HG02938 (cell line): ENCODE data around the gene PPARA.

Source experiments
- ATAC-seq: cut with Tn5 transposase; IDR thresholded peaks from one replicate; pipeline ENCODE4 v1.9.1; 2021; ENCODE audit warnings: mild to moderate bottlenecking, moderate library complexity; ENCODE audit not compliant: unreplicated experiment

The PPARA gene

GRCh38 chr22:46142548-46143490, 7.5 kb upstream of the PPARA start:
- ATAC-seq, result no peak

DNA sequence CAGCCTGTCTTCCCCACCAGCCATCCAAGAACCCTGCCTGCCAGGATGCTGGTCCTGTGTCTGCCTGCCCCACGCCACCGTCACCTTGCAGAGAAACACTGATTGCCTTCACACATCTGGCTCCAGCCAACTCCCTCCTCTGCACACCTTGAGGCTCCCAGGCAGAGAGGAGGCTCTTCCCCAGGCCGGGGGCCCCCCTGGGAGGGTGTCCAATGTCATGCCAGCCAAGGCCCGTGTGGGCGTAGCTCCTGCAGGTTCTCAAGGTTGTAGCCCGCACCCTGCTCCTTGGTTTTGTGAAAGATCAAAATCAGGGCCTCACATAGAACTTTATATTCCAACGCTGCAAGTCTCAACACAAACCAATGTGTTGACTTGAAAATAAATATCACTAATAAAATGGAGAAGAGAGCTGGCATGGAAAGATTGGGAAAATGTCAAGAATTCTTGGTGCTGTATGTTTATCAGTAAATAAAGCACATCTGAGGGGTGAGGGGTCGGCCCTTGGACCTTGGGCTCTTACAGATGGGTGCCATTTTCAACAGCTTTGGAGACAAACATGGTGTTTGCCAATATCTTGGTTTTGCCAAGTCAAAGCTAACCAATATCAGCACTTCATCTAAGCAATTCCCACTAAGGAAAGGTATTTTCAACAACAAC, 6.7 kb upstream of the PPARA start:
- no peak for ATAC-seq

GRCh38 chr22:46145361-46145851, 4.9 kb upstream of the PPARA start:
- ATAC-seq, result no peak

DNA sequence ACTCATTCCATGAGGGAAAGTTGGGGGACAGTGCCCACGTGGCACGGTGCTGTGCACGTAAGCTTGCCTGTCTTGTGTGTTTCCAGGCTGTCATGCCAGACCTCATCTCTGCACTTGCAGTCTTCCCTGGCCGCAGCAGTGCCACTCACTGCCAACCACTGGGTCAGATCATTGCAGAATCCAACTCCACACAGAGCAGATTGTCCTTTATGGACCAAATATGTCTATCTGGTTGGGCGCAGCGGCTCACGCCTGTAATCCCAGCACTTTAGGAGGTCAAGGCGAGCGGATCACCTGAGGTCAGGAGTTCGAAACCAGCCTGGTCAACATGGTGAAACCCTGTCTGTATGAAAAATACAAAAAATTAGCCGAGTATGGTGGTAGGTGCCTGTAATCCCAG, 4.4 kb upstream of the PPARA start:
- ATAC-seq, result no peak

DNA sequence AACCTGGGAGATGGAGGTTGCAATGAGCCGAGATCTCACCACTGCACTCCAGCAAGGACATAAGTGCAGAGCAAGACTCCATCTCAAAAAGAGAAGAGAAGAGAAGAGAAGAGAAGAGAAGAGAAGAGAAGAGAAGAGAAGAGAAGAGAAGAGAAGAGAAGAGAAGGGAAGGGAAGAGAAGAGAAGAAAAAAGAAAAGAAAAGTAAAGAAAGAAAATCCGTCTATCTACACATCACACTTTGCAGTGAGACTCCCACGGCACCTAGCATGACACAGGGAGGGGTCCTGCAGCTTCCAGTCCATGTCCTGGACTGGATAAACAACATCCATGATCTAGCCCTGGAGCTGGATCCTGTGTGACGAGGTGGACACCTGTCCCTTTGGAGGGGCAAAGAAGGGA, 4.0 kb upstream of the PPARA start:
- ATAC-seq, result no peak

- ATAC-seq, result no peak
These were observed 3.3 kb upstream of the PPARA start for GRCh38 chr22:46147061-46147460.

- no peak for ATAC-seq
These were observed 2.7 kb upstream of the PPARA start for GRCh38 chr22:46147471-46148267.

DNA sequence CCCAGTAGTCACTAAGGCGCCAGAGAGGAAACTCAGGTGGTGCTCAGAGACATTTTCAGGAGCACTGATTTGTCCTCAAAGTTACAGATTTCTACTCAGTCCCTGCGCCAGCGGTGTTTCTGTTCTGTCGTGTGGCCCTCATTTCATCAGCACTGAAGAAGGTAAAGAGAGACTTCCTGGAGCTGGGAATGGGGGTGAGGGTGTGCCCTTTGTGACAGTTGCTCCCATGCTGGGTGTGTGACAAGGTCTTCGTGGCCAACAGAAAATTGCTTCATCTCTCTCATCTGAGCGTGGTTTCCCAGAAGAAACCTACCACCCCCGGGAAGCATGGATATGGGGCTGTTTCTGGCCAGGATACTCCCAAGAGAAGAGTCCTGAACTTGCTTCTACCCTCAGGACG, 2.0 kb upstream of the PPARA start:
- no peak for ATAC-seq

DNA sequence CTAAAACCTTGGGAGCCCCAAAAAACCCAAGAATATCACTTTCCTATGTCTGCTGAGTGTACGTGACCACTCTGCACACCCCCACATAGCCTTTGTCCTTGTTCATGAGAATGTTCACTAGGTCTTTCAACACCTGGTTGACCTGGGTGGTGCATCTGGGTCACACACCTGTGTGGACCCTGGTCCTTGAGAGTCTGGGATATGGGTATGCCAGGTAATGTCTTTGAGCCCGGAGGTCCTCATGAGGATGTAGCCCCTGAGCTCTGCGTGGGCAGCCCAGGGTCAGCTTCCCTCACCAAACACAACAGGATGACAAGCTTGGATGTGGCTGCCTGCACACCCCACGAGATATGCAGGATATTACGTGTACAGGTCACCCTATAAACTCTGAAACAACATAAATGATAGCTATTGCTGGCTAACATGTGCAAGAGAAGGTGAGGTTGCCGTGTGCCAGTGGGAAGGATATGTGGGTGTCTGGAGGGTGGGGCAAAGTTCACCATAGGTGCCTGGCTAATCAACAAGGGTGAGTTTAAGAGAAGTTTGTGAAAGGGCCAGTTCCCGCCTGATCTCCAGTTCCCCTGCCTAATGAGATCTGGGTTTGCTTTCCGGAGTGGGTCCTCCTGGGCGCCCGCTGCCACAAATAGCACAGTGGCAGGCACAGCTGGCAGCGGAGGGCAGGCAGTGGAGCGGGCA, 1.4 kb upstream of the PPARA start:
- no peak for ATAC-seq

GRCh38 chr22:46149512-46150033, 753 bp upstream of the PPARA start:
- no peak for ATAC-seq

- peak; percentile 23 for ATAC-seq
These were observed 540 bp downstream of the PPARA start for GRCh38 chr22:46150655-46151477.

GRCh38 chr22:46153930-46154329, 3.6 kb downstream of the PPARA start:
- ATAC-seq, result no peak

DNA sequence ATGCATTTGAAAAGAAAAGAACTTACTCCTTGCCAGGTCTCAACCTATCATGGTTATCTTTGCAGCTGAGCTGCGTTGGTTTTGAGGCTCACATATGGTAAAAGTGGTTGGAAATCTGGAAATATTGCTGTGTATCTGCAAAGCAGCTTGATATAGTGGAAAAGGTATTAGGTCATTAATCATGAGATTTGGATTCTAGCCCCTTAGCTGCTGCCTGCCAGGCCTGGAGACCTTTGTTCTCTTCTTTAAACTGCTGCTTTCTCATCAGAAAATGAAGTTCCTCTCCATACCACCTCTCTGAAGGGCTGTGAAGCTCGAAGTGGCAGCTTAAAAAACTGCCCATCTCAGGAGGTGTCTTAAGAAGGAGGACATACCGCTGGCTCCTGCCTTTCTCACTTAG, 5.7 kb downstream of the PPARA start:
- no peak for ATAC-seq

GRCh38 chr22:46158283-46158682, 8.0 kb downstream of the PPARA start:
- no peak for ATAC-seq

DNA sequence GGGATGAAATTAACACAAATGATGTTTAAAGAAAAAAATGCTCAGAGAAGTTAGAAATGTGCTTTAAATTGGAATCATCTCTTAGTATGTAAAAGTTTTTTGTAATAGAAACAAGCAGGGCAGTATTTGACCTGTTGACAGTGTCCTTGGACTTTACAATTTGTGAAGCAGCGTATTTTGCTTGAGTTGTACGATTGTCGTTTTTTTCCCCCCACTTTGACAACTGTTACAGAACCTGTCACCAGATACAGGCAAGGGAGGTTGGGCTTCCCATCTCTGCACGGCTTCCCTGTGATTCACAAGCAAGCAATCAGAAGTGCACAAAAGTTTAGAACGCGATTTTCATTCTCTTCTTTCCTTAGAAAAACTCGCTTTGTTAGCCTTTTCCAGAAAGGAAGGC, 8.9 kb downstream of the PPARA start:
- ATAC-seq, result no peak

GRCh38 chr22:46159777-46160176, 9.5 kb downstream of the PPARA start:
- no peak for ATAC-seq

DNA sequence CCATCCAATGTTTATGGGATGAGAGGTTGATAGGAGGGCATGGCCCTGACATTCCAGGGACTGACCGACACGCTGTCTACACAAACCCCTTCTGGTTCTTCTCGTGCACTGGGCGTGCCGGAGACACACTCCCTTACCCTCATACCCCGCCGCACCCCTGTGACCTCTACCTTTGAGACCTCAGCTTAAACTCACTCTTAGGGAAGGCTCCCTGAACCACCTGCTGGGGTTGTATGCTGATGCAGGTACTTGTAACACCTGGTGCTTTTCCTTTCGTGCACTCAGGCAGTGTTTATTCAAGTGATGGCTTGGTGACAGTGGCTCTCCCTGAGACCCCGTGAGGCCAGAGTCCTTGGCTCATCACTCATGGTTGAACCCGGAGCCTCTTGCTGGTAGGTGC, 12.0 kb downstream of the PPARA start:
- ATAC-seq, result no peak

DNA sequence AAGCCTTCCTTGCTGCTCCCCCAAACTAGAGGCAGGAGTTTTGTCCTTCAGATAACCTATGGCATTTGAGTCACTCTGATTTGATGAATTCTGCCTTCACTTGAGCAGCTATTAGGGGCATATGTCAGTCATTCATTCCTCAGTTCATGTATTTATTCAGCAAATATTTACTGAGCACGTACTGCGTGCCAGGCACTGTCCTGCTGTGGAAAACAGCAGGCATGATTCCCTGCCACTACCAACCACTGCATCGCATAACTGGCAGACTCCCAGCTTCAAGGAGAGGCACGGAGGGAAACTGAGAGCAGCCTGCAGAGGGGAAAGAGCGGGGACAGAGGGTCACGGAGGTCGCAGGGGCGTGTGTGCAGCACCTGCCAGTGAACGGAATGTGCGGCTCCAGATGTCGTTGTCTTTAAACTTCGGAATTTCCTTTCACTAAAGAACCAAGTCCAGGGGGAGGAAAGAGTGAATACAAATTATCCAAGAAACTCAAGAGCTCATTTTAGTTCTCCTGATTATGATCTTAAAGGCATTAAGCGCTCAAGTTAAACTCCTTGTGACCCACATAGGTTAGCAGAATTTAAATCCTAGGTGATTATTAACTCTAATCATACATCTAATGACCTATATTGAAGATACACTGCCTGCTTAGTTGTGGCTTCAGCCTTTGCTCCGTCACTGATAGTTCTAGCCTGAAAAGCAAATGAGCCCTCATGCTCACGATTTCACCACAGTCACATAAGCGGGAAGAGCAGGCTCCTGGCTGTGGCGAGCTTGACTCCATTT, 12.6 kb downstream of the PPARA start:
- ATAC-seq, result no peak

DNA sequence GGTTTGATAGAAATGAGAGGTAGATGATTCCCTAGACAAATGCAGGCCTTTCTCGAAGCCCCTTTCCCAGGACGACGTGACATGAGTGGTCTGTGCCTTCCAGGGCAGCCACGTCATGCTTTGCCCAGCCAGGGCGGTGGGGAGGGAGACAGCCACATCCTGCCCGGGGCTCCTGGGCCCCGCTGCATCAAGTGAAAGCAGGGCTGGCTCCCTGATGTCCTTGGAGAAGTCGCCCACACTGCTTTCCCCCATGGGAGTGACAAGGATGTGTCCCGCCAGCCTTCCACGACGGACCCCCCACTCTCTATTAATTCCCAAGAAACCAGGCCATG, 13.2 kb downstream of the PPARA start:
- no peak for ATAC-seq
